ENCODE results near the gene B4GALNT3.
"Not testable (repeated sequence)": the region's sequence is repeated elsewhere in the genome, so short reads cannot be mapped to it uniquely, and the experiment has no call there.

DNA sequence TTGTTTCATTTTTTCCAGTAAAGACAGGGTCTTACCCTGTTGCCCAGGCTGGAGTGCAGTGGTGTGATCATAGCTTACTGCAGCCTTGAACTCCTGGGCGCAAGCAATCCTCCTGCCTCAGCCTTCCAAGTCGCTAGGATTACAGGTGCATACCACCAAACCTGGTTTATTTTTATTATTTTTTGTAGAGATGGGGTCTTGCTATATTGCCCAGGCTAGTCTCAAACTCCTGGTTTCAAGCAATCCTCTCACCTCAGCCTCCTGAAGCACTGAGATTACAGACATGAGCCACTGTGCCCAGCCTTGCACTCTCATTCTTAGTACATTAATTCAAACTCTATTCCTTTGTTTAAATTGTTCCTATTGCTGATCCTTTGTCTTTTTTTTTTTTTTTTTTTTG, 24.0 kb upstream of the B4GALNT3 start:
- TF ChIP-seq EZH2 (IDR thresholded peaks at IDR 0.05; ENCODE audit: insufficient read depth, poor library complexity, severe bottlenecking); EZH2phosphoT487 (IDR thresholded peaks at IDR 0.05; ENCODE audit: insufficient read depth, low read depth): not testable (repeated sequence)
